Gastroesophageal sphincter (tissue), 4 donors: ENCODE data around the gene ZFP42. TPM values are rescaled to one million over a fixed set of nuclear protein-coding genes. Genes with fewer than 3 reads are reported as not detected.
"Not testable (repeated sequence)": the region's sequence is repeated elsewhere in the genome, so short reads cannot be mapped to it uniquely, and the experiment has no call there.

Source experiments
- ATAC-seq: fragments of 150-250 bp; one replicate; pipeline ENCODE4 v1.9.1; 2016; ENCODE audit warnings: mild to moderate bottlenecking, moderate library complexity
- H3K27ac ChIP-seq, 4 donors: fragments of 200-600 bp; sonication (generic) in 3 of 4; 1 replicate in 3 of 4; 2 replicates in 1 of 4; pipeline ENCODE4 v1.5.1; 2016 to 2019
- H3K27me3 ChIP-seq: fragments of 200-600 bp; sonication (generic); one replicate; pipeline ENCODE4 v1.5.1; 2019
- H3K36me3 ChIP-seq, 2 donors: fragments of 200-600 bp; sonication (generic); one replicate each; pipeline ENCODE4 v1.5.1; 2019; ENCODE audit warnings: control low read depth in 1 of 2
- H3K4me1 ChIP-seq, 3 donors: fragments of 200-600 bp; sonication (generic); 1 replicate in 2 of 3; 2 replicates in 1 of 3; pipeline ENCODE4 v1.5.1; 2016 to 2019; ENCODE audit warnings: control low read depth in 2 of 3
- H3K4me3 ChIP-seq, 2 donors: fragments of 200-600 bp; sonication (generic); one replicate each; pipeline ENCODE4 v1.5.1; 2019; ENCODE audit warnings: mild to moderate bottlenecking in 1 of 2, moderate library complexity in 1 of 2
- H3K9me3 ChIP-seq, 3 donors: fragments of 200-600 bp; sonication (generic); one replicate each; pipeline ENCODE4 v1.5.1; 2017 to 2019; ENCODE audit warnings: control low read depth in 2 of 3
- EP300 ChIP-seq: sonication (generic); formaldehyde crosslinking; IDR thresholded peaks from one replicate; pipeline ENCODE4 v1.6.1; 2017; ENCODE audit warnings: antibody characterized with exemption, mild to moderate bottlenecking
- POLR2A ChIP-seq, 2 donors: fragments of 450-650 bp; IDR thresholded peaks; one replicate each; pipeline ENCODE4 v1.6.1; 2017; ENCODE audit warnings: antibody characterized with exemption in 2 of 2, mild to moderate bottlenecking in 2 of 2, moderate library complexity in 1 of 2
- POLR2AphosphoS5 ChIP-seq: sonication (generic); formaldehyde crosslinking; IDR thresholded peaks from one replicate; pipeline ENCODE4 v1.6.1; 2017; ENCODE audit warnings: antibody characterized with exemption
- WGBS, 2 donors: methylation state at CpG; one replicate each; pipeline ENCODE4 v1.1.5; 2018; ENCODE audit warnings: low coverage in 1 of 2; 5-methylcytosine and 5-hydroxymethylcytosine counted together
- total RNA-seq, 4 donors: library from RNA; depleted of rRNA; stranded (reverse); fragments of >200 nt; gene quantifications; one replicate each; pipeline ENCODE4 v1.1.0, GENCODE V29; 2016
- TF ChIP-seq, protein P1 (sequence below), 4 experiments: fragments of 200-600 bp in 2 of 4; fragments of 450-650 bp in 2 of 4; sonication (generic) in 1 of 4; IDR thresholded peaks; one replicate each; pipeline ENCODE4 v1.5.1; 2017 to 2019; ENCODE audit warnings: antibody characterized with exemption in 4 of 4, mild to moderate bottlenecking in 2 of 4, moderate library complexity in 2 of 4

Gene ZFP42
- total RNA-seq, 4 donors from 2014 or later = not detected

DNA sequence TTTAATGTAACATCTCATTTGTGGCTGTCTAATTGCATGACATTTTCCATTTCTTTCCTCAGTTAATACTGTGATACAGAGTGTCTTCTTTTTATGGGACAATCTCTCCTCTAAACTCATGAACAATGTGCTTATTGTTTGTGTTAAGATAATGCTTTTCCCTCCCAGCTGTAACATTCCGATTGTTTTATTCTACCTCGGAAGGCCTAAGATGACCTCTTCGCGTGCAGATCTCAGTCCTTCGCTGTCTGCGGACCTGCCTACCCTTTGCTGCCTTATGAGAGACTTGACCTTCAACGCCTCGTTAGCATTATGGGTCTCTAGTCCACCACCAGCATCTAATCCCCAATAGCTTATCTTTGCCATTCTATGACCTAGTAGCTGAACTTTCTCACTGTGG, 29.8 kb upstream of the ZFP42 start:
- Histone ChIP-seq H3K27ac (no peak overlapping the region), H3K9me3 (no peaks in the 10 kb centered on the region), H3K36me3 (no peaks in the 10 kb centered on the region), H3K27me3 (peaks cover 3% of the 10 kb centered on the region), H3K4me3 (no peak overlapping the region), H3K4me1 (peaks cover 0 to 11% (median 0%) of the 10 kb centered on the region in 3 donors)
- 84 to 91% methylated on average over 7 to 8 of the region's 8 CpGs for WGBS, 2 donors
- ATAC-seq = no peak
- TF ChIP-seq POLR2A (IDR thresholded peaks at IDR 0.05) (no peak), EP300 (no peak), POLR2AphosphoS5 (no peak)
- TF ChIP-seq, protein P1, sequence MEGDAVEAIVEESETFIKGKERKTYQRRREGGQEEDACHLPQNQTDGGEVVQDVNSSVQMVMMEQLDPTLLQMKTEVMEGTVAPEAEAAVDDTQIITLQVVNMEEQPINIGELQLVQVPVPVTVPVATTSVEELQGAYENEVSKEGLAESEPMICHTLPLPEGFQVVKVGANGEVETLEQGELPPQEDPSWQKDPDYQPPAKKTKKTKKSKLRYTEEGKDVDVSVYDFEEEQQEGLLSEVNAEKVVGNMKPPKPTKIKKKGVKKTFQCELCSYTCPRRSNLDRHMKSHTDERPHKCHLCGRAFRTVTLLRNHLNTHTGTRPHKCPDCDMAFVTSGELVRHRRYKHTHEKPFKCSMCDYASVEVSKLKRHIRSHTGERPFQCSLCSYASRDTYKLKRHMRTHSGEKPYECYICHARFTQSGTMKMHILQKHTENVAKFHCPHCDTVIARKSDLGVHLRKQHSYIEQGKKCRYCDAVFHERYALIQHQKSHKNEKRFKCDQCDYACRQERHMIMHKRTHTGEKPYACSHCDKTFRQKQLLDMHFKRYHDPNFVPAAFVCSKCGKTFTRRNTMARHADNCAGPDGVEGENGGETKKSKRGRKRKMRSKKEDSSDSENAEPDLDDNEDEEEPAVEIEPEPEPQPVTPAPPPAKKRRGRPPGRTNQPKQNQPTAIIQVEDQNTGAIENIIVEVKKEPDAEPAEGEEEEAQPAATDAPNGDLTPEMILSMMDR (IDR thresholded peaks at IDR 0.05) = no peak

DNA sequence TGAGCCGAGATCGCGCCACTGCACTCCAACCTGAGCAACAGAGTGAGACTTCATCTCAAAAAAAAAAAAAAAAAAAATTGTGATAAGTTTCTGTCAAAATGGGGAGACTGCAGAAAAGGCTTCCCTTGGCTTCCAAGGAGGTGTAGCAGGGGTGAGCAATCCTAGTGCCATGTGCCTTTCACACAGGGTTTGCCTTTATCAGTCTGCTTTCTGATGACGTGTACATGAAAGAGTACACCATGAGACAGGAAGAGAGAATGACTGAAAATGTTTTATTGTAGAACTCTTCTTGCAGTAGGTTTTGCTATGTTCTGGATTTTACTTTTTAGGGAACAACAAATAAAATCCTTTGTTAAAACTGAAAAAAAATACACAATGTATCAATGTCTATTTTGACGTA, 23.4 kb upstream of the ZFP42 start:
- Histone ChIP-seq H3K4me1 (no peaks in the 10 kb centered on the region), H3K27me3 (peaks cover 3% of the 10 kb centered on the region), H3K9me3 (no peaks in the 10 kb centered on the region), H3K27ac (no peak overlapping the region), H3K4me3 (no peak overlapping the region), H3K36me3 (no peaks in the 10 kb centered on the region)
- WGBS, 2 donors = 84 to 90% methylated on average over 2 to 5 of the region's 5 CpGs
- no peak for ATAC-seq
- no peak for TF ChIP-seq POLR2AphosphoS5
- TF ChIP-seq EP300 = no peak

DNA sequence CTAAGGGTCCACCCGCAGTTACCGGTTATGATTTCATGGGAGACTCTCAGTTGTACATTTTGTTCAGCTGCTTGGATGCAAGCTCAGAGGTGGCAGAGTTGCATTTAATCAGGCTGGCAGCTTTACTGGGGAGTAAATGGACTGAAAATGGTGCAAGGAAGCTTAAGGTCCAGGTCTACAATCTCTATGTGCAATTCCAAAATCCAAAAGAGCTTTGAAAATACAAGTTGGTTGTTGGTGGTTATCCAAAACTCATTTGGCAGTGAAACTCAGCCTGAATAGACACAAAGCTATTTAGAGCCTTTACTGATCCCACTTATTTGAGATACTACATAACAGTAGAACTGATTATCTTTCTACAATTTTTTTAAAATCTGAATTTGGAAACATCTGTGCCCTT, 11.8 kb upstream of the ZFP42 start:
- ATAC-seq = no peak
- TF ChIP-seq, protein P1 (IDR thresholded peaks at IDR 0.05) = no peak
- TF ChIP-seq POLR2A (IDR thresholded peaks at IDR 0.05) = no peak
- TF ChIP-seq POLR2AphosphoS5 = no peak
- no peak for TF ChIP-seq EP300
- 92% methylated on average over 2 of the region's 2 CpGs; no CpG with 5 or more reads in 1 of the 2 donors for WGBS, 2 donors

DNA sequence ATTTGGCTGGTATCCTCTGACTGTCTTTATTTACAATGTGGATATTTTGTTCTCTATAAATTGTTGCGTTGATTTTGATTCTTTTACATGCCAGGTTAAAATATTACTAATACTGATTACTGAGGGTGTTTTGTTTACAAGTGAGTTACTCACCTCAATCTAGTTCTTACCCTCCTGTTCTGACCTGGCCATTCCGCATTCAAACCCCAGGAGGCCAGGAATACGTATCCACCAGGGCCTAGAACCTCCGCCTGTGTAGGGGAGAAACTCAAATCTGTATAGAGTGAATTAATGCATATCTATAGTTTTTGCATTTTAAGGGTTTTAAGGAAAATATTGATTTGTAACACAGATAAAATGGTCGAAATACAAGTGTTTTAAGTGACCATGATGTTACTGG, 2.6 kb upstream of the ZFP42 start:
- 75 to 95% methylated on average over 5 of the region's 5 CpGs for WGBS, 2 donors
- Histone ChIP-seq H3K27me3 (peaks cover 37% of the 10 kb centered on the region), H3K9me3 (peaks cover 0 to 11% (median 0%) of the 10 kb centered on the region in 3 donors), H3K36me3 (no peaks in the 10 kb centered on the region), H3K4me3 (no peak overlapping the region), H3K4me1 (no peaks in the 10 kb centered on the region), H3K27ac (no peak overlapping the region)
- ATAC-seq = no peak
- TF ChIP-seq, protein P1 (IDR thresholded peaks at IDR 0.05) = no peak
- no peak for TF ChIP-seq POLR2A (IDR thresholded peaks at IDR 0.05)
- TF ChIP-seq POLR2AphosphoS5 = no peak
- TF ChIP-seq EP300 = no peak

More for the DNA sequence above, 11.8 kb upstream of the ZFP42 start:
- Histone ChIP-seq H3K4me3 (no peak overlapping the region), H3K27ac (no peak overlapping the region), H3K9me3 (no peaks in the 10 kb centered on the region), H3K36me3 (no peaks in the 10 kb centered on the region), H3K4me1 (peaks cover 0 to 11% (median 0%) of the 10 kb centered on the region in 3 donors), H3K27me3 (no peaks in the 10 kb centered on the region)

DNA sequence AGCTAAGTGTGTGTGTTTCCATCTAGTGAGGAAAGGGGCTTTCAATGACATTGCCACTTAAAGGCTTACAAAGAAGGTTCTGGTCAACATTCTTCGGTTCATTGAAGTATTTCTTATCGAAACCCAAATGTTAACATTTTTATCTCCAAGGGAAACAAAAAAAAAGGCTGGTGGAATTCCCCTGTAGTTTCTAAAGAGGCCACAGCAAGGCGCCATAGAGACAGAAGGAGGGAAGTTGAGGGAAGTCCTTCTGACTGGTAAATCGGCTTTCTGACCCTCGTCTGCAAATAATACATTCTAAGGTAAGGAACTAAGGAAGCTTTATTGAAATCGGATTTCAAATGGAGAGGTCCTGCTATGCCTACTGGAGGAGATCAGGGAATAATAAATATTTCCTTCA, 1.7 kb upstream of the ZFP42 start:
- ATAC-seq = no peak
- Histone ChIP-seq H3K27ac (no peak overlapping the region), H3K4me1 (no peaks in the 10 kb centered on the region), H3K27me3 (peaks cover 37% of the 10 kb centered on the region), H3K9me3 (peaks cover 0 to 11% (median 0%) of the 10 kb centered on the region in 3 donors), H3K4me3 (no peak overlapping the region), H3K36me3 (no peaks in the 10 kb centered on the region)
- 64 to 74% methylated on average over 5 to 6 of the region's 6 CpGs for WGBS, 2 donors
- TF ChIP-seq POLR2A (IDR thresholded peaks at IDR 0.05) = no peak
- TF ChIP-seq POLR2AphosphoS5 = no peak

DNA sequence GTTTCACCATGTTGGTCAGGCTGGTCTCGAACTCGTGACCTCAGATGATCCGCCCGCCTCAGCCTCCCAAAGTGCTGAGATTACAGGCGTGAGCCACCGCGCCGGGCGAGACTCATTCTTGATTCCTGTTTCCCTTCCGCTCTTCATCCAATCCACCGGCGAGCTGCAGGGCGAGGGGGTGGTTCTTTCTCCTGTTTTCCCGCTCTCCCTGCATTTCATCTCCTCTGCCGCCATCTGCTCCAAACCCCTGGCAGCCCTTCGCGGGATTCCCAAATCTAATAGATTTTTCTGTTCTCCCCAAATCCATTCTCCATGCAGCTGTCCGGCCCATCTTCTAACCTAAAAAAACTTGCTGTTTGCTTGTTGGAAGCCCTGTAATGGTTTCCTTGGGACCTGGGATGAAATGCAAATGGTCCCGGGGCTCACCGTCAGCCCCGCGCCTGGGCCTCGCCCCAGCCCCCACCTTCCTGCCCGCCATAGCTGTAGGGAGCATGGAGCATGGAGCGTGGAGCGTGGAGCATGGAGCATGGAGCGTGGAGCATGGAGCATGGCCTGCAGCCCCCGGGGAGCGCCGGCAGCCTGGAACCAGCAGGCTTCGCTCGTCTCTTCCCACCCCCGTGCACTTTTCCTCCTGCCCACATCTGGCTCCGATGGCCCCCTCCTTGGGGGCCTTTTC, 1.1 kb downstream of the ZFP42 start:
- no peak overlapping the region for H3K27ac ChIP-seq
- no peak for ATAC-seq
- no peaks in the 10 kb centered on the region for H3K4me1 ChIP-seq
- peaks cover 0 to 11% (median 0%) of the 10 kb centered on the region in 3 donors for H3K9me3 ChIP-seq
- no peaks in the 10 kb centered on the region for H3K36me3 ChIP-seq
- H3K4me3 ChIP-seq = no peak overlapping the region
- 26% methylated on average over 11 to 26 of the region's 34 CpGs for WGBS, 2 donors
- H3K27me3 ChIP-seq = peaks cover 37% of the 10 kb centered on the region
- TF ChIP-seq POLR2A (IDR thresholded peaks at IDR 0.05) (no peak), EP300 (no peak)

DNA sequence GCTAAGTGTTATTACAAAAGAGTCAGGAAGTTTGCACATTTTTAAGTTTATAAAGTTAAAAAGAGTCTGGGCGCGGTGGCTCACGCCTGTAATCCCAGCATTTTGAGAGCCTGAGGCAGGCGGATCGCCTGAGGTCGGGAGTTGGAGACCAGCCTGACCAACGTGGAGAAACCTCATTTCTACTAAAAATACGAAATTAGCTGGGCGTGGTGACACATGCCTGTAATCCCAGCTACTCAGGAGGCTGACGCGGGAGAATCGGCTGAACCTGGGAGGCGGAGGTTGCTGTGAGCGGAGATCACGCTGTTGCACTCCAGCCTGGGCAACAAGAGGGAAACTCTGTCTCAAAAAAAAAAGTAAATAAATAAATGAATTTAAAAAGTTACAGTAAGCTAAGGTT, 2.4 kb downstream of the ZFP42 start:
- not testable (repeated sequence) for H3K4me1 ChIP-seq, H3K4me3 ChIP-seq, H3K36me3 ChIP-seq, H3K27ac ChIP-seq, ATAC-seq
- 88 to 89% methylated on average over 13 to 15 of the region's 15 CpGs for WGBS, 2 donors
- Histone ChIP-seq H3K9me3 (peaks cover 0 to 11% (median 0%) of the 10 kb centered on the region in 3 donors), H3K27me3 (peaks cover 37% of the 10 kb centered on the region)
